Measurements from ENCODE around the gene PTPRS.
"Not testable (repeated sequence)": the region's sequence is repeated elsewhere in the genome, so short reads cannot be mapped to it uniquely, and the experiment has no call there.

Gene PTPRS

GRCh38 chr19:5340637-5341447 lies at the start of gene PTPRS:
TSS of gene PTPRS (minus strand) at chr19:5340812. CDS start at chr19:5286140, 54,672 bp downstream.
- ATAC-seq (peak; percentile 67), DNase-seq (ENCODE audit: low spot score in 2 of 2) (peak; percentile 32 to 65)
- Mint-ChIP-seq H3K36me3 (no peaks in the 10 kb centered on the region), H3K4me1 (peaks cover 22% of the 10 kb centered on the region), H3K4me3 (peak within 1 kb of the TSS; percentile 65), H3K27ac (no peak within 1 kb of the TSS), H3K9me3 (no peaks in the 10 kb centered on the region)

GRCh38 chr19:5389353-5389752 lies 48.7 kb upstream of the PTPRS start:
- Mint-ChIP-seq H3K9me3 (peaks cover 16% of the 10 kb centered on the region), H3K4me1 (no peaks in the 10 kb centered on the region), H3K4me3 (no peak overlapping the region), H3K27ac (no peak overlapping the region), H3K36me3 (no peaks in the 10 kb centered on the region)
- DNase-seq (ENCODE audit: low spot score in 2 of 2) (no peak), ATAC-seq (no peak)

- Mint-ChIP-seq H3K4me1 (no peaks in the 10 kb centered on the region), H3K36me3 (no peaks in the 10 kb centered on the region), H3K27ac (no peak overlapping the region), H3K9me3 (peaks cover 27% of the 10 kb centered on the region), H3K4me3 (no peak overlapping the region)
- no peak for DNase-seq (ENCODE audit: low spot score in 2 of 2)
- no peak for ATAC-seq
These were observed 46.9 kb upstream of the PTPRS start for GRCh38 chr19:5387472-5387871.

GRCh38 chr19:5386841-5387240 lies 46.2 kb upstream of the PTPRS start:
- Mint-ChIP-seq H3K4me3 (no peak overlapping the region), H3K36me3 (no peaks in the 10 kb centered on the region), H3K9me3 (peaks cover 29% of the 10 kb centered on the region), H3K27ac (no peak overlapping the region), H3K4me1 (no peaks in the 10 kb centered on the region)
- DNase-seq (ENCODE audit: low spot score in 2 of 2) = no peak
- ATAC-seq = no peak

- not testable (repeated sequence) for H3K27ac Mint-ChIP-seq; ATAC-seq; DNase-seq (ENCODE audit: low spot score in 2 of 2); H3K4me3 Mint-ChIP-seq; H3K4me1 Mint-ChIP-seq; H3K36me3 Mint-ChIP-seq
- peaks cover 21% of the 10 kb centered on the region for H3K9me3 Mint-ChIP-seq
These were observed 40.6 kb upstream of the PTPRS start for GRCh38 chr19:5381197-5381596.

GRCh38 chr19:5380215-5380919 lies 39.8 kb upstream of the PTPRS start:
- Mint-ChIP-seq H3K9me3 (peaks cover 18% of the 10 kb centered on the region), H3K27ac (no peak overlapping the region), H3K4me1 (no peaks in the 10 kb centered on the region), H3K36me3 (no peaks in the 10 kb centered on the region), H3K4me3 (no peak overlapping the region)
- DNase-seq (ENCODE audit: low spot score in 2 of 2) (no peak), ATAC-seq (no peak)

- DNase-seq (ENCODE audit: low spot score in 2 of 2) (no peak), ATAC-seq (no peak)
- peaks cover 4% of the 10 kb centered on the region for H3K9me3 Mint-ChIP-seq
- no peak overlapping the region for H3K27ac Mint-ChIP-seq
- no peaks in the 10 kb centered on the region for H3K36me3 Mint-ChIP-seq
- no peaks in the 10 kb centered on the region for H3K4me1 Mint-ChIP-seq
- no peak overlapping the region for H3K4me3 Mint-ChIP-seq
These were observed 36.3 kb upstream of the PTPRS start for GRCh38 chr19:5376928-5377327.

- DNase-seq (ENCODE audit: low spot score in 2 of 2) (no peak), ATAC-seq (no peak)
- Mint-ChIP-seq H3K27ac (no peak overlapping the region), H3K4me1 (no peaks in the 10 kb centered on the region), H3K36me3 (no peaks in the 10 kb centered on the region), H3K9me3 (no peaks in the 10 kb centered on the region), H3K4me3 (no peak overlapping the region)
These were observed 32.1 kb upstream of the PTPRS start for GRCh38 chr19:5372572-5373200.

GRCh38 chr19:5369962-5370367 lies 29.4 kb upstream of the PTPRS start:
- ATAC-seq (peak; percentile 70), DNase-seq (ENCODE audit: low spot score in 2 of 2) (peak; percentile 45 to 80)
- Mint-ChIP-seq H3K27ac (no peak overlapping the region), H3K9me3 (no peaks in the 10 kb centered on the region), H3K36me3 (no peaks in the 10 kb centered on the region), H3K4me3 (no peak overlapping the region), H3K4me1 (no peaks in the 10 kb centered on the region)

GRCh38 chr19:5369304-5369703 lies 28.7 kb upstream of the PTPRS start:
- H3K27ac Mint-ChIP-seq = no peak overlapping the region
- ATAC-seq (no peak), DNase-seq (ENCODE audit: low spot score in 2 of 2) (no peak)
- no peak overlapping the region for H3K4me3 Mint-ChIP-seq
- no peaks in the 10 kb centered on the region for H3K36me3 Mint-ChIP-seq
- no peaks in the 10 kb centered on the region for H3K4me1 Mint-ChIP-seq
- no peaks in the 10 kb centered on the region for H3K9me3 Mint-ChIP-seq

- Mint-ChIP-seq H3K9me3 (no peaks in the 10 kb centered on the region), H3K36me3 (no peaks in the 10 kb centered on the region), H3K27ac (no peak overlapping the region), H3K4me3 (no peak overlapping the region), H3K4me1 (no peaks in the 10 kb centered on the region)
- DNase-seq (ENCODE audit: low spot score in 2 of 2) = no peak
- no peak for ATAC-seq
These were observed 27.0 kb upstream of the PTPRS start for GRCh38 chr19:5367530-5368133.

- Mint-ChIP-seq H3K9me3 (no peaks in the 10 kb centered on the region), H3K4me1 (no peaks in the 10 kb centered on the region), H3K36me3 (no peaks in the 10 kb centered on the region), H3K4me3 (no peak overlapping the region), H3K27ac (no peak overlapping the region)
- DNase-seq (ENCODE audit: low spot score in 2 of 2) (no peak), ATAC-seq (no peak)
These were observed 25.3 kb upstream of the PTPRS start for GRCh38 chr19:5365905-5366304.

- ATAC-seq (no peak), DNase-seq (ENCODE audit: low spot score in 2 of 2) (no peak)
- Mint-ChIP-seq H3K36me3 (no peaks in the 10 kb centered on the region), H3K4me3 (no peak overlapping the region), H3K4me1 (no peaks in the 10 kb centered on the region), H3K27ac (no peak overlapping the region), H3K9me3 (no peaks in the 10 kb centered on the region)
These were observed 24.1 kb upstream of the PTPRS start for GRCh38 chr19:5364674-5365073.

GRCh38 chr19:5361839-5362238 lies 21.2 kb upstream of the PTPRS start:
- H3K4me3 Mint-ChIP-seq; H3K4me1 Mint-ChIP-seq; DNase-seq (ENCODE audit: low spot score in 2 of 2); ATAC-seq; H3K36me3 Mint-ChIP-seq; H3K27ac Mint-ChIP-seq; H3K9me3 Mint-ChIP-seq: not testable (repeated sequence)

- H3K9me3 Mint-ChIP-seq = no peaks in the 10 kb centered on the region
- no peak overlapping the region for H3K4me3 Mint-ChIP-seq
- H3K36me3 Mint-ChIP-seq = peaks cover 7% of the 10 kb centered on the region
- ATAC-seq (no peak), DNase-seq (ENCODE audit: low spot score in 2 of 2) (no peak)
- no peak overlapping the region for H3K27ac Mint-ChIP-seq
- H3K4me1 Mint-ChIP-seq = no peaks in the 10 kb centered on the region
These were observed 20.8 kb upstream of the PTPRS start for GRCh38 chr19:5361407-5361806.

All from stimulated activated effector memory CD8-positive, alpha-beta T cell treated with anti-CD3 and anti-CD28 coated beads, Interleukin-12 subunit alpha, Interleukin-12 subunit beta, amount 100 ng/mL, for 72 hours (primary cell).